ENCODE measurements around the gene WWOX.

Gene WWOX

DNA sequence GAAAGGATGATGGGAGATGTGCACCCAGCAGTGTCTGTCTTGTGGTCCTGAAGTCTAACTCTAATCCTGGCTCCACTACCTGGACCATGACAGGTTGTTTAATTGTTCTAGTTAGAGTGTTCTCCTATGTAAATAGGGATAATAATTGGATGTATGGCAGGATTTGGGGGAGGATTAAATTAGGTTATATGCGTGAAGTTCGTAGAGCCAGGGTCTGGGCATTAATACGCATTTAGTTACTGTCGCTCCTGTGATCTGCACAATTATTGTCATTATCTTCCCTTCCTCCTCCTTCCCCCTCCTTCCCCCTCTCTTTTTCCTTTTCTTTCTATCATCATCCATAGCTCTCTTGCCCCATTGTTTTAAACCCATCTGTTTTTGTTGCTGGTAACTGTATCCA is 210.3 kb downstream of the WWOX start:
- no peak for DNase-seq

DNA sequence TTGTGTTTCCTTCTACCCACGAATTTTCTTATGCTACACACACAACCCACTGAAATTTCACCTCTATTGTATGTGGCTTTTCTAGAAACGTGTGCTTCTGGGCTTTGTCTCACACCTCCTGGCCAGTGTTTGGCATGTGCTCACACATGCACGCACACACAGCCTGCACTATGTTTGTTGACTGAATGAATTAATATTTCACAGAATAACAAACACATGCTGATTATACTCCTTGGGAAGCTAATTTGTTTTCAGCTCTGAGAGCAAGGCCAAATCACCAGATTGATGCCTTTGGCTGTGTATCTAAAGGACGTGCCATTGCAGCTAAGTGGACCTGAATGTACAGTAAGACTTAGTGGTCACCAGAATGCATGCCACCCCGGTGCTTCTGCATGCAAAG is 210.7 kb downstream of the WWOX start:
- DNase-seq, result no peak

- no peak for DNase-seq
Measured at GRCh38 chr16:78310990-78311561, 211.6 kb downstream of the WWOX start.

- DNase-seq, result no peak
Measured at GRCh38 chr16:78311831-78312230, 212.4 kb downstream of the WWOX start.

GRCh38 chr16:78317564-78318240 is 218.2 kb downstream of the WWOX start:
- DNase-seq, result no peak

GRCh38 chr16:78321620-78322360 is 222.3 kb downstream of the WWOX start:
- DNase-seq, result no peak

DNA sequence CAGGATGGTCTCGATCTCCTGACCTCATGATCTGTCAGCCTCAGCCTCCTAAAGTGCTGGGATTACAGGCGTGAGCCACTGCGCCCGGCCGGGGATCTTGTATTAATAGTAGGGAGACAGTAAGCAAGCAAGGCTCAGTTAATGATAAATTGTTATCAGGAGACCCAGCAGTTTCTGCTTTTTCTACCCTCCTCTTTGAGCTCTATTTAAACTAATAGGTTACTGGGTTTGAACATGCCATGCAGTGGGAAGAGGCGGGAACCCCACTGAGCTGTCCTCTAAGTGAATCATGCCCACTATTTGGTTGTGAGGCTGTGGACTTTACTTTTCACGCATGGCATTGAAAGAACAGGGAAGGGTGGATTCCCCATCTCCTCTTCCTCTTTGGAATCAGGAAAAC is 223.9 kb downstream of the WWOX start:
- DNase-seq, result no peak

- DNase-seq, result no peak
Measured at GRCh38 chr16:78324649-78325285, 225.3 kb downstream of the WWOX start.

GRCh38 chr16:78325468-78326352 is 226.3 kb downstream of the WWOX start:
- DNase-seq, result no peak

DNA sequence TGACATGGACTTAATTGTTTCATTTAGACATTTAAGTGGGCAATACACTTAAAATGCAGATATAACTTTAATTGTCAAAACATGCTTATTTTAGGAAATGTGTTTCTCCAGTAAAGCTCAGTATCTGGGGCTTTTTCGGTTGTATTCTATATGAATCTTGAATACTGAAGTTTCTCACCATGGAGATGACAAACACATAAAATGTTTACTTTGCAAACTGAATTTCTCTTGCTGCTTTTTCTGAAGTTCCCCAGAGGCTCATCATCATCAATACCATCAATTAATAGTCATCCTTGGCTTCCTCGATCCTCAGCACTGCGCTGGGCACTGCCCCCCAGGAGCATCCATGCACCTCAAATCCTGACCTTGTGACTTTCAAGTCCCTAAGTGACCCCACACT is 227.3 kb downstream of the WWOX start:
- no peak for DNase-seq

- no peak for DNase-seq
Measured at GRCh38 chr16:78331731-78332130, 232.3 kb downstream of the WWOX start.

- DNase-seq, result no peak
Measured at GRCh38 chr16:78333808-78334207, 234.4 kb downstream of the WWOX start.

DNA sequence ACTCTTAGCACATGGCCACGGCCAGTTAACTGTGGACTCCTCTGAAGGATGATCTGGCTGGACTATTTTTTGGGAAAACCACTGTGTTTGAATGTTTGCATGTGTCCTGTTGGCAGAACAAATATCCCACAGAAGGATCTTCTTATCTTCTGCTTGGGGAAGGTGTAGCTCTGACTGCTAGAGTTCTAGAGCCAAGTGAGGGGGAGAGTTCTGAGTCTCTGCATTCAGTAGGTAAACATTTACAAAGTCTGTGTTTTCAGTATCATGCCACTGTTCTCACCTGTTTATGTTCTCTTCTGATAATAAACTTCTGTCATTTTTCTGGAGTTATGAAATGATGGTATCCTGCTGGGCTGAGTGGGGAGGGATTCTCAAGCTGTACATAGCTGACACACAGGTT is 241.1 kb downstream of the WWOX start:
- DNase-seq, result no peak

DNA sequence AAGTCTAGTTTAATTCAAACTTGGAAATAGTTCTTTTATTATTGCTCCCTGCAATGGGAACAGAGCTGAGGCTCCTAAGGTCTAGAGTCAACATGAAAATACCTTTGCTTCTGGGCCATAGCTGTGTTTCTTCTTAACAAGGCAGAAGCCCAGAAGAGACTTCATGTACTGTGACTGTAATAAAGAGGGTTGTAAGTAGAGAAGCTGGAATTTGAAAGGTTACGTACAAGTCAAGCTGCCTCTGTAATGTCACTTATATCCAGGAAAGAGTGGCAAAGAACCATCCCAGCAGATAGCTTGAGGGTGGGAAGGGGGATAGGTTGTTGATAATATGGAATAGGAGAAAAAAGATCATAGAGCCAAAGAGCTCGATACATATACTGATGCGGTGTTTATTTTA is 248.6 kb downstream of the WWOX start:
- DNase-seq, result no peak

DNA sequence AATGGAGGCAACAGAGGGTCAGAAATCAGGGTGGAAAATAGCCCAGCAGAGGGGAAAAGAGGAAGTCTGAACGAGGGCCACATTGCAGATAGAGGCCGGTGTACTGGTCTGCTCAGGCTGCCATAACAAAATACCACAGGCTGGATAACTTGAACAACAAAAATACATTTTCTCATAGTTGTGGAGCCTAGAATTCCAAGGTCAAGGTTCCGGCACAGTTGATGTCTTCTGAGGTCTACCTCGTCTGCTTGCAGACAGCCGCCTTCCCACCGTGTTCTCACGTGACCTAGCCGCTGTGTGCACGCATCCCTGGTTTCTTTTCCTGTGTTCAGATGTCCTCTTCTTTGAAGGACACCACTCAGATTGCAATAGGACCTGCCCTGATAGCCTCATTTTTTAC is 249.4 kb downstream of the WWOX start:
- DNase-seq, result no peak

DNA sequence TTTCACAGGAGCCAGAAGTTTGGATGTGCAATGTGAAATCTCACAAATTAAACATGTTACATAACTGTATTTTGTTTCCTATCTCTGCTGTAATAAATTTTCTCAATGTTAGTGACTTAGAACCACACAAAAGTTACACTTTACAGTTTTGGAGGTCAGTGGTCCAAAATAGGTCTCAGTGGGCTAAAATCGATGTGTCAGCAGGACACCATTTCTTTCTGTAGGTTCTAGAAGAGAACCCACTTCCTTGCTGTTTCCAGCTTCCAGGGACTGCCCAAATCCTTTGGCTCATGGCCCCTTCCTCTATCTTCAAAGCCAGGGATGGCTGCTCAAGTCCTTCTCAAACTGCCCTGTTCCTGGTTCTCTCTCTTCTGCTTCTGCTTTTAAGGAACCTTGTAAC is 252.7 kb downstream of the WWOX start:
- no peak for DNase-seq

DNA sequence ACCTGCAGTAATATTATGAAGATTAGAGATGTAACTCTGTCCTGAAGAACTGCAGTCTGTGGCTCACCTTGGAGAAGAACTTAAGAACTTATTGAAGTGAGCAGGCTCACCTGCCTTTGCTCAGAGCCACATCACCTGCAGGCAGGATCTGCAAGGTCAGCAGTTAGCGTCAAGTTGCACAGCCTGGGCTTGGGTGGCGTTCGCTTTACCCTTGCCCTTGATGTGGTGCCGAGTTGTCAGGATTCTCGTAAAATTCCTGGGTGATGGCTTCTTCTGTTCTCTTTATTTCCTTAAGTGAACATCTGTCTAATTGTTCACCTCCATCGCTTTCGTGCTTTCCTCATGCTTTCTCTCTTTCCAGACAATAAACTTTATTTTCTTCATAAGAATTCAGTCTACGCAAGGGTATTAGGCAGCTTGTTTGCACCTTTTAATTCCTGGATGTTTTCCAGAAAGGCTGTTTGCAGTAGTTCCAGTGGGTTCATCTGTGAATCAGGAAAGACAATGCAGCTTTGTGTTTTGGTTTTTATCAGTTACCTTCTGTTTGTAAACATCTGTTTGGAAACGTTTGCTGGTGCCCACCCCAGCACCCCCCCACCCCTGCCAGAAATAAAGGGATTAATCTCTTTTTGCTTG is 254.3 kb downstream of the WWOX start:
- DNase-seq, result no peak

DNA sequence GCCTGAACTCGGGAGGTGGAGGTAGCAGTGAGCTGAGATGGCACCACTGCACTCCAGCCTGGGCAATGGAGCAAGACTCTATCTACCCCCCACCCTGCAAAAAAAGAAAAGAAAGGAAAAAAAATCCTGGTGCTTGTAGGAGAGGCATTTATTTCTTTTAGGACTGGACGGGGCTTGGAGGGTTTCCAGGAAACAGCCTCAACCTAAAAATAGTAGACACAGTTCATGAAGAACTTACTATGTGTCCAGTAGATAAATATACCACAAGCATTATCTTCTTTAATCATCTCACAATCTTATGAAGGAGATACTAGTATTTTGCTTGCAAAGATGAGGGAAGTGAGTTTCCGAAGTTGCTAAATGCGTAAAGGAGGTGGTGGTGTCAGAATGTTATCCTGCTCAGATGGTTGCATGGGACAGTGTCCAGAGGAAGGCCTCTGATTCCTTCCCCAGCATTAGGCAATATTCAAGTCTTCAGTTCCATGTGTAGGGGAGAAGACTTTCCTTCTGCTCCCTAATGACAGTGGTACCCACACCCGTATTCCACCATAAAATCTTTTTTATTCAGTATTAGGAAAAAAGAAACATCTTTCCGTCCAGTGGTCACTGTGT is 263.2 kb downstream of the WWOX start:
- DNase-seq, result no peak

- DNase-seq, result no peak
Measured at GRCh38 chr16:78363843-78364555, 264.5 kb downstream of the WWOX start.

- DNase-seq, result no peak
Measured at GRCh38 chr16:78364556-78364880, 265.1 kb downstream of the WWOX start.

DNA sequence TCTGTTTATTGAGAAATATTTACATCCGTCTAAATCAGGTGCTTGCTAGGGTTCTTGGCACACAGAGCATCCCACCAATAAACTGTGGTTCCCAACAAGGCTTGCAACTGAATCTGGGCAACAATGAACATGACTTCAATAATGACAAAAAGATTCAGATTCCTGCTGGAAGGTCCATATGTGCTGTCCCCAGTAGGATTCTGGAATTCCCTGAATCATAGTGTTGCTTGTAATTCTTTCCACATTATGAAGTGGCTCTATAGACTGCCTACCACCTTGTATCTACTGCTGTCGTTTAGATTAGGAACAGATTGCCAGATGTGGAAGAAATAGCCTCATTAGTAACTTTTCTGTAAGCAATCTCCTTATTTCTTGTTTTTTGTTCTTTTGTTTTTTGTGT is 265.9 kb downstream of the WWOX start:
- DNase-seq, result no peak
